Vagina (tissue), 2 donors: Measurements from ENCODE around the gene SLC17A5.

Source experiments
- CTCF ChIP-seq, 3 experiments: fragments of 450-650 bp in 2 of 3; fragments of 200-600 bp in 1 of 3; sonication (generic) in 1 of 3; IDR thresholded peaks; one replicate each; pipeline ENCODE4 v1.5.1; 2017 to 2019; ENCODE audit warnings: antibody characterized with exemption in 3 of 3, mild to moderate bottlenecking in 2 of 3, moderate library complexity in 2 of 3
- POLR2A ChIP-seq, 2 donors: fragments of 450-650 bp; IDR thresholded peaks; one replicate each; pipeline ENCODE4 v1.6.1; 2017; ENCODE audit warnings: antibody characterized with exemption in 2 of 2, mild to moderate bottlenecking in 2 of 2, moderate library complexity in 2 of 2

GRCh38 chr6:73637404-73637803 is 16.4 kb downstream of the SLC17A5 start:
- TF ChIP-seq CTCF (IDR thresholded peaks at IDR 0.05), result no peak
- TF ChIP-seq POLR2A (IDR thresholded peaks at IDR 0.05), result no peak
